Liver (tissue), 9 donors: ENCODE data around the gene FRMD1. TPM values are rescaled to one million over a fixed set of nuclear protein-coding genes. Genes with fewer than 3 reads are reported as not detected.

ENCODE experiments used
- DNase-seq: peaks from one replicate; pipeline ENCODE4 v3.0.0-alpha.2; 2017; ENCODE audit warnings: low spot score
- H3K27ac ChIP-seq, 2 donors: one replicate each; pipeline ENCODE4 v1.7.0; 2013; ENCODE audit warnings: inconsistent platforms in 2 of 2, low read length in 2 of 2, control low read depth in 1 of 2, low read depth in 1 of 2, mild to moderate bottlenecking in 1 of 2
- H3K27me3 ChIP-seq, 4 donors: one replicate each; pipeline versions ENCODE4 v1.6.1 to v1.7.0; 2013; ENCODE audit warnings: low read length in 3 of 4, inconsistent platforms in 1 of 4, mild to moderate bottlenecking in 1 of 4, moderate library complexity in 1 of 4; ENCODE audit not compliant: control insufficient read depth in 4 of 4, insufficient read depth in 4 of 4
- H3K36me3 ChIP-seq, 4 donors: one replicate each; pipeline versions ENCODE4 v1.6.1 to v1.7.0; 2013; ENCODE audit warnings: low read length in 3 of 4, mild to moderate bottlenecking in 3 of 4, low read depth in 1 of 4, moderate library complexity in 1 of 4; ENCODE audit not compliant: control insufficient read depth in 4 of 4, insufficient read depth in 3 of 4
- H3K4me1 ChIP-seq, 4 donors: one replicate each; pipeline versions ENCODE4 v1.6.1 to v1.7.0; 2013; ENCODE audit warnings: low read length in 3 of 4, mild to moderate bottlenecking in 3 of 4, moderate library complexity in 1 of 4; ENCODE audit not compliant: control insufficient read depth in 4 of 4, insufficient read depth in 4 of 4
- H3K4me3 ChIP-seq, 3 donors: one replicate each; pipeline versions ENCODE4 v1.6.1 to v1.7.0; 2013; ENCODE audit warnings: low read length in 3 of 3, control low read depth in 1 of 3, low read depth in 1 of 3, mild to moderate bottlenecking in 1 of 3
- H3K9ac ChIP-seq, 2 donors: one replicate each; pipeline ENCODE4 v1.7.0; 2013; ENCODE audit warnings: low read length in 2 of 2, mild to moderate bottlenecking in 2 of 2, moderate library complexity in 2 of 2, control low read depth in 1 of 2, low read depth in 1 of 2
- H3K9me3 ChIP-seq, 4 donors: one replicate each; pipeline versions ENCODE4 v1.6.1 to v1.7.0; 2013; ENCODE audit warnings: low read length in 3 of 4; ENCODE audit not compliant: control insufficient read depth in 4 of 4
- EGR1 ChIP-seq, 2 donors: IDR thresholded peaks; 2 replicates each; pipeline ENCODE4 v1.6.1; 2016 to 2018; ENCODE audit warnings: antibody characterized with exemption in 2 of 2, low read depth in 2 of 2
- FOXA1 ChIP-seq: IDR thresholded peaks from 2 replicates; pipeline ENCODE4 v1.6.1; 2016; ENCODE audit warnings: antibody characterized with exemption
- FOXA2 ChIP-seq: IDR thresholded peaks from 2 replicates; pipeline ENCODE4 v1.6.1; 2016; ENCODE audit warnings: antibody characterized with exemption
- GABPA ChIP-seq, 2 donors: IDR thresholded peaks in 1 of 2; conservative IDR thresholded peaks in 1 of 2; 2 replicates each; pipeline ENCODE4 v1.6.1; 2016; ENCODE audit warnings: antibody characterized with exemption in 2 of 2, mild to moderate bottlenecking in 1 of 2, moderate library complexity in 1 of 2
- HNF4A ChIP-seq, 2 donors: conservative IDR thresholded peaks; 2 replicates each; pipeline ENCODE4 v1.6.1; 2016; ENCODE audit warnings: antibody characterized with exemption in 2 of 2, mild to moderate bottlenecking in 2 of 2
- HNF4G ChIP-seq: IDR thresholded peaks from 2 replicates; pipeline ENCODE4 v1.6.1; 2016; ENCODE audit warnings: antibody characterized with exemption
- JUND ChIP-seq, 2 donors: IDR thresholded peaks; 2 replicates each; pipeline ENCODE4 v1.6.1; 2016; ENCODE audit warnings: antibody characterized with exemption in 2 of 2
- NR2F2 ChIP-seq: IDR thresholded peaks from 2 replicates; pipeline ENCODE4 v1.6.1; 2016; ENCODE audit warnings: antibody characterized with exemption
- RAD21 ChIP-seq, 2 donors: IDR thresholded peaks; 2 replicates each; pipeline ENCODE4 v1.6.1; 2016; ENCODE audit warnings: antibody characterized with exemption in 2 of 2, mild to moderate bottlenecking in 2 of 2
- RXRA ChIP-seq, 2 donors: IDR thresholded peaks; 2 replicates each; pipeline ENCODE4 v1.6.1; 2017 to 2018; ENCODE audit warnings: antibody characterized with exemption in 2 of 2, mild to moderate bottlenecking in 1 of 2
- SP1 ChIP-seq: IDR thresholded peaks from 2 replicates; pipeline ENCODE4 v1.6.1; 2018; ENCODE audit warnings: antibody characterized with exemption, mild to moderate bottlenecking
- TAF1 ChIP-seq: conservative IDR thresholded peaks from 2 replicates; pipeline ENCODE4 v1.6.1; 2016; ENCODE audit warnings: antibody characterized with exemption, mild to moderate bottlenecking
- YY1 ChIP-seq: IDR thresholded peaks from 2 replicates; pipeline ENCODE4 v1.6.1; 2016; ENCODE audit warnings: antibody characterized with exemption, mild to moderate bottlenecking
- WGBS: extraction: QIAGEN DNeasy Blood & Tissue Kit; methylation state at CpG from one replicate; pipeline ENCODE4 v1.1.7; 2013; 5-methylcytosine and 5-hydroxymethylcytosine counted together
- polyA plus RNA-seq, 2 donors: library from polyadenylated mRNA; stranded (reverse) in 1 of 2; unstranded in 1 of 2; fragments of 200-250 nt in 1 of 2; fragments of >200 nt in 1 of 2; fragmentation: Nextera tagmentation in 1 of 2; extraction: Ambion mirVana in 1 of 2; gene quantifications; one replicate each; pipeline versions ENCODE4 v1.2.1 to v1.2.3, GENCODE V29; 2013 to 2015
- total RNA-seq, 2 donors: library from RNA; depleted of rRNA; stranded (reverse); fragments of >200 nt; gene quantifications; one replicate each; pipeline ENCODE4 v1.2.3, GENCODE V29; 2014
- TF ChIP-seq, protein P1 (sequence below): IDR thresholded peaks from 2 replicates; pipeline ENCODE4 v1.6.1; 2016; ENCODE audit warnings: antibody characterized with exemption
- TF ChIP-seq, protein P2 (sequence below): IDR thresholded peaks from 2 replicates; pipeline ENCODE4 v1.6.1; 2016; ENCODE audit warnings: antibody characterized with exemption, mild to moderate bottlenecking
- TF ChIP-seq, protein P3 (sequence below): IDR thresholded peaks from 2 replicates; pipeline ENCODE4 v1.6.1; 2016; ENCODE audit warnings: antibody characterized with exemption
- TF ChIP-seq, protein P4 (sequence below): fragments of 150-350 bp; IDR thresholded peaks from 2 replicates; pipeline ENCODE4 v1.5.1; 2017; ENCODE audit warnings: improper control_type of control experiment, low read depth, low read length; ENCODE audit not compliant: missing input control
- TF ChIP-seq, protein P5 (sequence below): IDR thresholded peaks from 2 replicates; pipeline ENCODE4 v1.6.1; 2016; ENCODE audit warnings: antibody characterized with exemption
- donor health status: healthy.
- donor health status: healthy.
- donor health status: healthy.
- donor health status: healthy.
- donor health status: healthy.

FRMD1 gene
- total and polyA plus RNA-seq, 4 donors: 0.04 to 0.17 (median 0.12) TPM

DNA sequence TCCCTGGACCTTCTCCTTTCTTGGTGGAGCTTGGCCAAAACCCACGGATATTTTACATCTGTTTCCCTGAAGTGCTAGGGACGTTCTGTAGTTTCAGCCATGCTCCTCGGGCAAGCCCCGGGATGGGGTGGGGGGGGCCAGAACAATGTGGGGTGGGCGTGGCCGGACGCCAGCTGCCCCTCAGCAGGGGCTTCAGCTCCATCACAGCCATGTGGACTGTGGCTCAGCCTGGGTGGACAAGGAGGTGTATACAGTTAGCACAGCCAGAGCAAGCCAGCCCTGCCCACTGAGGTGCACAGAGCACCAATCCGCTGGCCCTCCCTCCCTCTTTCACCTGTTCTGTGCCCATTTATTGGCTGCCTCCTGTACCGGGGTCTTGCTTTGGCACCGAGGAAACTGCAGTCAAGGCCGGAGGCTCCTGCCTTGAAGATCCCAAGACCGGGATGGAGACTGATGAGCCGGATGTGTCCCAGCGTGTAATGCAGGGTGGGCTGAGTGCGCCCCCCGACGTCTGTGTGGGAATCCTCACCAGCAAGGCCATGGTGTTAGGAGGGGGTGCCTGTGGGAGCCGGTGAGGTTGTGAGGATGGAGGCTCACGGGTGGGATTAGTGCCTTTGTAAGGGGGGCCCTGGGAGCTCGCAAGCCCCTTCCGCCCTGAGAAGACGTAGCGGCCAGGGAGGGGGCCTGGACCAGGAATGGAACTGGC is 28.0 kb downstream of the FRMD1 start:
- Histone ChIP-seq H3K4me1 (no peaks in the 10 kb centered on the region), H3K4me3 (no peak overlapping the region), H3K36me3 (no peaks in the 10 kb centered on the region), H3K9ac (no peak overlapping the region), H3K9me3 (no peaks in the 10 kb centered on the region), H3K27ac (no peak overlapping the region), H3K27me3 (no peaks in the 10 kb centered on the region)
- no peak for DNase-seq
- TF ChIP-seq HNF4A (conservative IDR thresholded peaks at IDR 0.05) (no peak), RAD21 (IDR thresholded peaks at IDR 0.05) (peak; percentile 48 to 68)
- WGBS: 75% methylated on average over 23 of the region's 23 CpGs

DNA sequence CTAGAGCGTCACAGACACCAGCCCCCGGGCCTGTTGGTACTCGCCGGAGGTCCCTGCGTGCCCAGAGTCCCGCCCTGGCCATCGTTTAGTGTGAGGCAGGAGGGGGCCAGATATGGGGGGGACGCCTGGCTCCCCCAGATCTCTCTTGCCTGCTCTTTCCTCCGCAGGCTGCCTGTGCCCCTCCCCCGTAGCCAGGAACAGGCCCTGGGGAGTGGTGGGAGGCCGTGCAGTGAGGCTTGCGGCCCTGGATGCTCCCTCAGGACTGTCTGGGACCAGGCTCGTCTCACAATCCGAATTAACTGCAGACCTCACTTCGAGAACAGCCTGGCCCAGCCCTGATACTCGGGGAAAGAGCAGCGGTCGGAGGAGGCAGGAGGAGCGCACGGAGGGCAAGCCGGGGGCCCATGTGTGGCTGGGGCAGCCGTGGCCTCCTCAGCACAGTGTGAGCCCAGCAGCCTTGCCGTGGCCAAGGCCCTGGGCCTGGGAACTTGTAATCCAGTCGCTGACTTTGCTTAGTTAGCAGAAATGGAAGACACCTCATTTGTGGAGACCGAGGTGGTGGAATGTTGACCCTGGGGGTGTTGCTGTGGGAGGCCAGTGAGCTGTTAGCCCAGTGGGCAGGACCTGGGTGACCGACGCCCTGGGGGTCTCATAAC is 28.7 kb downstream of the FRMD1 start:
- H3K4me3 ChIP-seq: no peak overlapping the region
- H3K27ac ChIP-seq: no peak overlapping the region
- H3K36me3 ChIP-seq: no peaks in the 10 kb centered on the region
- H3K9ac ChIP-seq: no peak overlapping the region
- no peak for DNase-seq
- WGBS: 88% methylated on average over 27 of the region's 27 CpGs
- H3K4me1 ChIP-seq: no peaks in the 10 kb centered on the region
- TF ChIP-seq, protein P1, sequence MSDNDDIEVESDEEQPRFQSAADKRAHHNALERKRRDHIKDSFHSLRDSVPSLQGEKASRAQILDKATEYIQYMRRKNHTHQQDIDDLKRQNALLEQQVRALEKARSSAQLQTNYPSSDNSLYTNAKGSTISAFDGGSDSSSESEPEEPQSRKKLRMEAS: no peak
- TF ChIP-seq GABPA (IDR thresholded peaks at IDR 0.05 in 1 of 2, conservative IDR thresholded peaks at IDR 0.05 in 1 of 2): no peak
- TF ChIP-seq SP1: no peak
- TF ChIP-seq NR2F2: no peak
- no peak for TF ChIP-seq FOXA1
- TF ChIP-seq, protein P2, sequence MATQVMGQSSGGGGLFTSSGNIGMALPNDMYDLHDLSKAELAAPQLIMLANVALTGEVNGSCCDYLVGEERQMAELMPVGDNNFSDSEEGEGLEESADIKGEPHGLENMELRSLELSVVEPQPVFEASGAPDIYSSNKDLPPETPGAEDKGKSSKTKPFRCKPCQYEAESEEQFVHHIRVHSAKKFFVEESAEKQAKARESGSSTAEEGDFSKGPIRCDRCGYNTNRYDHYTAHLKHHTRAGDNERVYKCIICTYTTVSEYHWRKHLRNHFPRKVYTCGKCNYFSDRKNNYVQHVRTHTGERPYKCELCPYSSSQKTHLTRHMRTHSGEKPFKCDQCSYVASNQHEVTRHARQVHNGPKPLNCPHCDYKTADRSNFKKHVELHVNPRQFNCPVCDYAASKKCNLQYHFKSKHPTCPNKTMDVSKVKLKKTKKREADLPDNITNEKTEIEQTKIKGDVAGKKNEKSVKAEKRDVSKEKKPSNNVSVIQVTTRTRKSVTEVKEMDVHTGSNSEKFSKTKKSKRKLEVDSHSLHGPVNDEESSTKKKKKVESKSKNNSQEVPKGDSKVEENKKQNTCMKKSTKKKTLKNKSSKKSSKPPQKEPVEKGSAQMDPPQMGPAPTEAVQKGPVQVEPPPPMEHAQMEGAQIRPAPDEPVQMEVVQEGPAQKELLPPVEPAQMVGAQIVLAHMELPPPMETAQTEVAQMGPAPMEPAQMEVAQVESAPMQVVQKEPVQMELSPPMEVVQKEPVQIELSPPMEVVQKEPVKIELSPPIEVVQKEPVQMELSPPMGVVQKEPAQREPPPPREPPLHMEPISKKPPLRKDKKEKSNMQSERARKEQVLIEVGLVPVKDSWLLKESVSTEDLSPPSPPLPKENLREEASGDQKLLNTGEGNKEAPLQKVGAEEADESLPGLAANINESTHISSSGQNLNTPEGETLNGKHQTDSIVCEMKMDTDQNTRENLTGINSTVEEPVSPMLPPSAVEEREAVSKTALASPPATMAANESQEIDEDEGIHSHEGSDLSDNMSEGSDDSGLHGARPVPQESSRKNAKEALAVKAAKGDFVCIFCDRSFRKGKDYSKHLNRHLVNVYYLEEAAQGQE: no peak
- TF ChIP-seq, protein P3, sequence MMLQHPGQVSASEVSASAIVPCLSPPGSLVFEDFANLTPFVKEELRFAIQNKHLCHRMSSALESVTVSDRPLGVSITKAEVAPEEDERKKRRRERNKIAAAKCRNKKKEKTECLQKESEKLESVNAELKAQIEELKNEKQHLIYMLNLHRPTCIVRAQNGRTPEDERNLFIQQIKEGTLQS: no peak
- TF ChIP-seq RAD21 (IDR thresholded peaks at IDR 0.05): no peak
- TF ChIP-seq, protein P4, sequence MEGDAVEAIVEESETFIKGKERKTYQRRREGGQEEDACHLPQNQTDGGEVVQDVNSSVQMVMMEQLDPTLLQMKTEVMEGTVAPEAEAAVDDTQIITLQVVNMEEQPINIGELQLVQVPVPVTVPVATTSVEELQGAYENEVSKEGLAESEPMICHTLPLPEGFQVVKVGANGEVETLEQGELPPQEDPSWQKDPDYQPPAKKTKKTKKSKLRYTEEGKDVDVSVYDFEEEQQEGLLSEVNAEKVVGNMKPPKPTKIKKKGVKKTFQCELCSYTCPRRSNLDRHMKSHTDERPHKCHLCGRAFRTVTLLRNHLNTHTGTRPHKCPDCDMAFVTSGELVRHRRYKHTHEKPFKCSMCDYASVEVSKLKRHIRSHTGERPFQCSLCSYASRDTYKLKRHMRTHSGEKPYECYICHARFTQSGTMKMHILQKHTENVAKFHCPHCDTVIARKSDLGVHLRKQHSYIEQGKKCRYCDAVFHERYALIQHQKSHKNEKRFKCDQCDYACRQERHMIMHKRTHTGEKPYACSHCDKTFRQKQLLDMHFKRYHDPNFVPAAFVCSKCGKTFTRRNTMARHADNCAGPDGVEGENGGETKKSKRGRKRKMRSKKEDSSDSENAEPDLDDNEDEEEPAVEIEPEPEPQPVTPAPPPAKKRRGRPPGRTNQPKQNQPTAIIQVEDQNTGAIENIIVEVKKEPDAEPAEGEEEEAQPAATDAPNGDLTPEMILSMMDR: no peak
- TF ChIP-seq RXRA (IDR thresholded peaks at IDR 0.05): no peak
- TF ChIP-seq HNF4A (conservative IDR thresholded peaks at IDR 0.05): no peak
- TF ChIP-seq JUND (IDR thresholded peaks at IDR 0.05): no peak
- no peak for TF ChIP-seq TAF1
- TF ChIP-seq, protein P5, sequence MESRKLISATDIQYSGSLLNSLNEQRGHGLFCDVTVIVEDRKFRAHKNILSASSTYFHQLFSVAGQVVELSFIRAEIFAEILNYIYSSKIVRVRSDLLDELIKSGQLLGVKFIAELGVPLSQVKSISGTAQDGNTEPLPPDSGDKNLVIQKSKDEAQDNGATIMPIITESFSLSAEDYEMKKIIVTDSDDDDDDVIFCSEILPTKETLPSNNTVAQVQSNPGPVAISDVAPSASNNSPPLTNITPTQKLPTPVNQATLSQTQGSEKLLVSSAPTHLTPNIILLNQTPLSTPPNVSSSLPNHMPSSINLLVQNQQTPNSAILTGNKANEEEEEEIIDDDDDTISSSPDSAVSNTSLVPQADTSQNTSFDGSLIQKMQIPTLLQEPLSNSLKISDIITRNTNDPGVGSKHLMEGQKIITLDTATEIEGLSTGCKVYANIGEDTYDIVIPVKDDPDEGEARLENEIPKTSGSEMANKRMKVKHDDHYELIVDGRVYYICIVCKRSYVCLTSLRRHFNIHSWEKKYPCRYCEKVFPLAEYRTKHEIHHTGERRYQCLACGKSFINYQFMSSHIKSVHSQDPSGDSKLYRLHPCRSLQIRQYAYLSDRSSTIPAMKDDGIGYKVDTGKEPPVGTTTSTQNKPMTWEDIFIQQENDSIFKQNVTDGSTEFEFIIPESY: no peak
- no peak for TF ChIP-seq HNF4G
- TF ChIP-seq EGR1 (IDR thresholded peaks at IDR 0.05; ENCODE audit: low read depth in 2 of 2): no peak
- TF ChIP-seq YY1: no peak
- no peak for TF ChIP-seq FOXA2
- H3K27me3 ChIP-seq: no peaks in the 10 kb centered on the region
- no peaks in the 10 kb centered on the region for H3K9me3 ChIP-seq
